Adrenal gland (tissue), 12 donors: ENCODE data around the gene AGAP1. TPM values are rescaled to one million over a fixed set of nuclear protein-coding genes. Genes with fewer than 3 reads are reported as not detected.

Experiments used
- DNase-seq, 7 donors: peaks; one replicate each; pipeline ENCODE4 v3.0.0-alpha.2; 2019 to 2020
- H3K27ac ChIP-seq, 5 donors: fragments of 200-600 bp; sonication (generic) in 4 of 5; 1 replicate in 3 of 5; 2 replicates in 2 of 5; pipeline versions ENCODE4 v1.5.1 to v1.8.0; 2016 to 2020; ENCODE audit warnings: mild to moderate bottlenecking in 1 of 5
- H3K27me3 ChIP-seq: fragments of 200-600 bp; 2 replicates; pipeline ENCODE4 v1.8.0; 2021
- H3K36me3 ChIP-seq, 2 donors: fragments of 200-600 bp; replicated peaks in 1 of 2; 1 replicate in 1 of 2; 2 replicates in 1 of 2; pipeline versions ENCODE4 v1.5.1 to v1.8.0; 2018 to 2022
- H3K4me1 ChIP-seq, 2 donors: fragments of 200-600 bp; replicated peaks in 1 of 2; 1 replicate in 1 of 2; 2 replicates in 1 of 2; pipeline versions ENCODE4 v1.5.1 to v1.8.0; 2018 to 2021
- H3K4me3 ChIP-seq, 4 donors: fragments of 200-600 bp; sonication (generic) in 3 of 4; one replicate each; pipeline ENCODE4 v1.5.1; 2016 to 2018
- H3K9me3 ChIP-seq, 3 donors: fragments of 200-600 bp; sonication (generic) in 1 of 3; replicated peaks in 1 of 3; 1 replicate in 2 of 3; 2 replicates in 1 of 3; pipeline versions ENCODE4 v1.5.1 to v1.8.0; 2016 to 2021
- POLR2A ChIP-seq, 2 donors: fragments of 450-650 bp; IDR thresholded peaks; one replicate each; pipeline ENCODE4 v1.6.1; 2017; ENCODE audit warnings: antibody characterized with exemption in 2 of 2, mild to moderate bottlenecking in 2 of 2, moderate library complexity in 1 of 2
- WGBS, 4 donors: extraction: QIAGEN DNeasy Blood & Tissue Kit in 2 of 4; methylation state at CpG; one replicate each; pipeline versions ENCODE4 v1.1.5 to v1.1.7; 2013 to 2017; 5-methylcytosine and 5-hydroxymethylcytosine counted together
- intact Hi-C, 2 donors: fragments of 100-400 bp; cut with DNase I; formaldehyde crosslinking; loops; one replicate each; pipeline versions ENCODE4 v1.14.1 to v1.15.0; 2022 to 2023
- polyA plus RNA-seq, 3 donors: library from polyadenylated mRNA; stranded (reverse); fragments of 200-250 nt in 2 of 3; fragments of 350-450 nt in 1 of 3; fragmentation: Illumina TruSeq in 1 of 3; extraction: RNeasy Lipid Tissue Mini Kit (QIAGEN cat#74804) in 1 of 3; gene quantifications; one replicate each; pipeline ENCODE4 v1.2.3, GENCODE V29; 2013 to 2014
- total RNA-seq, 9 donors: library from RNA; depleted of rRNA in 4 of 9; stranded (reverse); fragments of >200 nt in 4 of 9; fragments of 120-200 nt in 1 of 9; fragmentation: NEBNext Ultra II Directional in 1 of 9; extraction: Animal tissue kit (Norgen Biotek cat#: 25700) in 1 of 9; gene quantifications; one replicate each; pipeline versions ENCODE4 v1.1.0 to v1.2.4, GENCODE V29; 2013 to 2023
- TF ChIP-seq, protein P1 (sequence below), 6 experiments: fragments of 450-650 bp in 4 of 6; fragments of 200-600 bp in 2 of 6; sonication (generic) in 1 of 6; IDR thresholded peaks; 1 replicate in 5 of 6; 2 replicates in 1 of 6; pipeline versions ENCODE4 v1.5.1 to v1.8.0; 2016 to 2021; ENCODE audit warnings: antibody characterized with exemption in 6 of 6, mild to moderate bottlenecking in 2 of 6, moderate library complexity in 1 of 6
- donor health status: healthy with polysubstance abuse.
- donor health status: Bipolar disorder and iron deficiency.
- donor health status: DM: yes; HTN: yes; CAD: no.
- donor health status: DM: no; HTN: no; CAD: no.
- donor health status: DM: no; HTN: no; CAD: no.
- donor health status: DM: yes; HTN: yes; CAD: no.

The AGAP1 gene
- total and polyA plus RNA-seq, 12 donors: 5.3 to 29.6 (median 17.7) TPM

DNA sequence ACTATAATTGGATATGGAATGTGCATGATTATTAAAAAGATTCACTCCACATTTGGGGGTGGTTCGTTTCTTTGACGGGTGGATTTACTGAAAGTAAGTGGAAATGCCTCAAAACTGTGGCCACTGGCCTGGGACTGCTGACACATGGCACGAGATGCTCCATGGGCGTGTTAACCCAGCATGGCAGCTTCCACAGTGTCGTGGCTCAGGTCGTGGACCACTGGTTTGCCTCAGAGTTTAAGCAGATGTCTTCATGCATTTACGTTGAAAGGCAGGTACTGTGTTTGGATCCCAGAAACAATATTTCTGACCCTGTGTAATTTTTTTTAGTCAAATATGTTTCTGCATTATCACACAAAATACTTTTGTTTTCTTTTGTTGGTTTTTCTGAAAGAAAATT lies 432.4 kb downstream of the AGAP1 start:
- peak in 1 of 7 donors; percentile 43 for DNase-seq
- Histone ChIP-seq H3K36me3 (no peaks in the 10 kb centered on the region), H3K9me3 (no peaks in the 10 kb centered on the region), H3K4me3 (no peak overlapping the region), H3K27me3 (no peaks in the 10 kb centered on the region), H3K4me1 (no peaks in the 10 kb centered on the region), H3K27ac (no peak overlapping the region)
- intact Hi-C loops: no loop called here
- TF ChIP-seq, protein P1, sequence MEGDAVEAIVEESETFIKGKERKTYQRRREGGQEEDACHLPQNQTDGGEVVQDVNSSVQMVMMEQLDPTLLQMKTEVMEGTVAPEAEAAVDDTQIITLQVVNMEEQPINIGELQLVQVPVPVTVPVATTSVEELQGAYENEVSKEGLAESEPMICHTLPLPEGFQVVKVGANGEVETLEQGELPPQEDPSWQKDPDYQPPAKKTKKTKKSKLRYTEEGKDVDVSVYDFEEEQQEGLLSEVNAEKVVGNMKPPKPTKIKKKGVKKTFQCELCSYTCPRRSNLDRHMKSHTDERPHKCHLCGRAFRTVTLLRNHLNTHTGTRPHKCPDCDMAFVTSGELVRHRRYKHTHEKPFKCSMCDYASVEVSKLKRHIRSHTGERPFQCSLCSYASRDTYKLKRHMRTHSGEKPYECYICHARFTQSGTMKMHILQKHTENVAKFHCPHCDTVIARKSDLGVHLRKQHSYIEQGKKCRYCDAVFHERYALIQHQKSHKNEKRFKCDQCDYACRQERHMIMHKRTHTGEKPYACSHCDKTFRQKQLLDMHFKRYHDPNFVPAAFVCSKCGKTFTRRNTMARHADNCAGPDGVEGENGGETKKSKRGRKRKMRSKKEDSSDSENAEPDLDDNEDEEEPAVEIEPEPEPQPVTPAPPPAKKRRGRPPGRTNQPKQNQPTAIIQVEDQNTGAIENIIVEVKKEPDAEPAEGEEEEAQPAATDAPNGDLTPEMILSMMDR (IDR thresholded peaks at IDR 0.05): no peak
- no peak for TF ChIP-seq POLR2A (IDR thresholded peaks at IDR 0.05)
- WGBS, 4 donors: 92 to 97% (median 96%) methylated on average over 7 of the region's 7 CpGs

DNA sequence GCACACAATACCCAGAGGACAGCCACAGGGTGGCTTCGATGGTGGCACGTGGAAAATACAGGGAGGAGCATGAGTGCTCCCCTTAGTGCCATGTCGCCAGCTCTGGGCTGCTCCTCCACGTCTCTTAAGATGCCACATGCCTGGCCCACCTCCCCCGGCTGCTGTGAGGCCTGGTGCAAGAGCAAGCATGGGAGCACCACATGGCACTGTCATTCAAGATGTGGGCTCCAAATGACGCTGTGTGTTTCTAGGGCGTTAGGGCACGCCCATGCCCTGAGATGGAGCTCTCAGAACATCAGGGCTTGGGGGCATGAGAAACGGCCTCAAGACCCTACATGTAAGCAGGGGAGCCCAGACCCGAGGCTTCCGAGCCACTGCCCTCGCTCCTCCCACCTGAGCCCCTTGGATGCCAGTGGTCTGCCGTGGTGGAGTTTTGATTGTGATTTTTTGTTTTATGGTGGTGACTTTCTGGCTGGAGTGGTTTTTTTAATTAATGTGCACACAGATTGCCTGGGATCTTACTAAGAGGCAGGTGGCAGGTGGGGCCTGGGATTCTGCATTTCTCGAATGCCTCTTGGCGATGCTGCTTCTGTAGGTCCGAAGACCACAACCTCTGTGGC lies 435.0 kb downstream of the AGAP1 start:
- H3K4me3 ChIP-seq: no peak overlapping the region
- no peak overlapping the region for H3K27ac ChIP-seq
- TF ChIP-seq, protein P1 (IDR thresholded peaks at IDR 0.05): no peak
- TF ChIP-seq POLR2A (IDR thresholded peaks at IDR 0.05): no peak
- WGBS, 4 donors: 94 to 97% (median 95%) methylated on average over 11 to 16 of the region's 16 CpGs
- no peaks in the 10 kb centered on the region for H3K27me3 ChIP-seq
- H3K9me3 ChIP-seq: no peaks in the 10 kb centered on the region
- peak in 1 of 7 donors; percentile 30 for DNase-seq
- H3K4me1 ChIP-seq: no peaks in the 10 kb centered on the region
- intact Hi-C loops: no loop called here
- no peaks in the 10 kb centered on the region for H3K36me3 ChIP-seq

DNA sequence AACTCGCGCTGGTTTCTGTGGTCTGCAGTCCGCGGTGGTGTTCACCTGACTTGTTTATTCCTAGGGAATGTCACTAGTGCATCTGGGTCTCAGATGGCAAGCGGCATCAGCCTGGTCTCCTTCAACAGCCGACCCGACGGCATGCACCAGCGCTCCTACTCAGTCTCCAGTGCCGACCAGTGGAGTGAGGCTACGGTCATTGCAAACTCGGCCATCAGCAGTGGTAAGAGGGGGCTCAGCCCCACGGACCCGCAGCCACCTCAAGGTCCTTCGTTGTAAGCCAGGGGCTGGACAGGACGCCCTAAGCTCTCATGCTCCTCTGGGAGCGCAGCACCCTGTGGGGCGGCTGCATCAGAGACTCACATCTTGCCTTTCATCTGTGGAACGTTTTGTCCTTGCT lies 436.9 kb downstream of the AGAP1 start:
- H3K4me3 ChIP-seq: no peak overlapping the region
- 90 to 93% (median 92%) methylated on average over 19 of the region's 19 CpGs for WGBS, 4 donors
- peak in 1 of 7 donors; percentile 21 for DNase-seq
- H3K27me3 ChIP-seq: no peaks in the 10 kb centered on the region
- H3K27ac ChIP-seq: no peak overlapping the region
- H3K36me3 ChIP-seq: no peaks in the 10 kb centered on the region
- intact Hi-C loops: no loop called here
- no peaks in the 10 kb centered on the region for H3K4me1 ChIP-seq
- no peak for TF ChIP-seq POLR2A (IDR thresholded peaks at IDR 0.05)
- TF ChIP-seq, protein P1 (IDR thresholded peaks at IDR 0.05): no peak
- H3K9me3 ChIP-seq: no peaks in the 10 kb centered on the region

DNA sequence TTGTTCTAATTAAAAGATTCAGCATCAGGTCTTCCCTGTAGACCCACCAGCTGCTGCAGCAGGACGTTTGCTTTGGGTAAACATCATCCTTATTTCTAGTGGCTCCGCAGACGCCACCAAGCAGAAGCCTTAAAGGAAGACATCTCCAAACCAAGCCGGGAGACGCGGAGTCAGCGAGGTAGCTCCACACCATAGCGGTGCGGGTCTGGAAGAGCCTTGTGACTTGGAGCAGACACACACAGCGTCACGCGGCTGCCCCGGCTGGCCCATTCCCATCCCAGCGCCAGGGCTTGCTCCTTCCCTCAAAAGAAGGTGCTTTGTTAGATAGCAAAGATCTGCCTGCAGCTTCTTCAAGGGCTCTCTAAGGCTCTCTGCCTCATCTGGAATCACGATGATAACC lies 437.8 kb downstream of the AGAP1 start:
- Histone ChIP-seq H3K27me3 (no peaks in the 10 kb centered on the region), H3K36me3 (no peaks in the 10 kb centered on the region), H3K4me1 (no peaks in the 10 kb centered on the region), H3K4me3 (no peak overlapping the region), H3K27ac (no peak overlapping the region), H3K9me3 (no peaks in the 10 kb centered on the region)
- intact Hi-C loops: no loop called here
- peak in 1 of 7 donors; percentile 10 for DNase-seq
- 93 to 97% (median 94%) methylated on average over 15 of the region's 15 CpGs for WGBS, 4 donors
- no peak for TF ChIP-seq POLR2A (IDR thresholded peaks at IDR 0.05)
- TF ChIP-seq, protein P1 (IDR thresholded peaks at IDR 0.05): no peak
